ENCODE data around the gene KAZN.

The KAZN gene

GRCh38 chr1:14786109-14786675 is 187.7 kb downstream of the KAZN start:
- H3K9me2 ChIP-seq (replicated peaks; ENCODE audit: control insufficient read depth, low read length): no peaks in the 10 kb centered on the region
- no peak overlapping the region for H3K27ac ChIP-seq (ENCODE audit: low read depth, low read length)
- no peaks in the 10 kb centered on the region for H3K79me2 ChIP-seq (ENCODE audit: control insufficient read depth, low read length)
- H3K27me3 ChIP-seq (ENCODE audit: control insufficient read depth, low read length): no peaks in the 10 kb centered on the region
- no peaks in the 10 kb centered on the region for H3F3A ChIP-seq (ENCODE audit: control insufficient read depth, insufficient read depth)
- TF ChIP-seq CTCF (IDR thresholded peaks at IDR 0.05; ENCODE audit: low read depth, low read length, poor library complexity, severe bottlenecking): no peak
- H3K4me2 ChIP-seq (ENCODE audit: low read length): no peak overlapping the region
- H4K20me1 ChIP-seq (ENCODE audit: control insufficient read depth, insufficient read depth, low read depth, low read length): no peaks in the 10 kb centered on the region
- no peaks in the 10 kb centered on the region for H3K9me3 ChIP-seq (ENCODE audit: control insufficient read depth, insufficient read depth, low read length)
- no peaks in the 10 kb centered on the region for H3K36me3 ChIP-seq (ENCODE audit: control insufficient read depth, low read length)
- H3K4me1 ChIP-seq (ENCODE audit: control insufficient read depth, low read length): no peaks in the 10 kb centered on the region
- no peak overlapping the region for H3K4me3 ChIP-seq (ENCODE audit: low read length)

DNA sequence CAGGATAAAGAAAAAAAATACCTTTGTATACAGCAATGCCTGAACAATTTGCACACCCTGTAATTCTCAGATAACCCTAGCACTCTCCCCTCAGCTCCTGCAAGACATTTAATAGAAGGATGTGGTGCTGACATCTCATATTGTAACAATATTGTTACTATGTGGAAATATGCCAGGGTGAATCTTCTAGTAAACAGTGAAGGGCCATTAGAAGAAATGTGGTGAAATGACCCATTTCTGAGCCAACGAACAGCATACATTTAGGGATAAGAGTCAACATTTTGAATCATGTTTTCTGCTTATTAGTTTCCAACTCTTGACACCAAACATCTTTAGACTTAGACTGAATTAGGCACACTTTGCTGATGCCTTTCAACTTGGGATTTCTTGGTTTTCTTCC is 188.2 kb downstream of the KAZN start:
- Histone ChIP-seq H3K36me3 (ENCODE audit: control insufficient read depth, low read length) (no peaks in the 10 kb centered on the region), H3F3A (ENCODE audit: control insufficient read depth, insufficient read depth) (no peaks in the 10 kb centered on the region), H3K4me2 (ENCODE audit: low read length) (no peak overlapping the region), H3K4me1 (ENCODE audit: control insufficient read depth, low read length) (no peaks in the 10 kb centered on the region), H3K4me3 (ENCODE audit: low read length) (no peak overlapping the region), H3K27me3 (ENCODE audit: control insufficient read depth, low read length) (no peaks in the 10 kb centered on the region), H3K79me2 (ENCODE audit: control insufficient read depth, low read length) (no peaks in the 10 kb centered on the region), H3K9me3 (ENCODE audit: control insufficient read depth, insufficient read depth, low read length) (no peaks in the 10 kb centered on the region), H4K20me1 (ENCODE audit: control insufficient read depth, insufficient read depth, low read depth, low read length) (no peaks in the 10 kb centered on the region), H3K9me2 (replicated peaks; ENCODE audit: control insufficient read depth, low read length) (no peaks in the 10 kb centered on the region), H3K27ac (ENCODE audit: low read depth, low read length) (no peak overlapping the region)
- no peak for TF ChIP-seq CTCF (IDR thresholded peaks at IDR 0.05; ENCODE audit: low read depth, low read length, poor library complexity, severe bottlenecking)

- H3K9me3 ChIP-seq (ENCODE audit: control insufficient read depth, insufficient read depth, low read length): no peaks in the 10 kb centered on the region
- no peak overlapping the region for H3K27ac ChIP-seq (ENCODE audit: low read depth, low read length)
- H3K4me2 ChIP-seq (ENCODE audit: low read length): no peak overlapping the region
- no peaks in the 10 kb centered on the region for H3K36me3 ChIP-seq (ENCODE audit: control insufficient read depth, low read length)
- no peaks in the 10 kb centered on the region for H4K20me1 ChIP-seq (ENCODE audit: control insufficient read depth, insufficient read depth, low read depth, low read length)
- H3K27me3 ChIP-seq (ENCODE audit: control insufficient read depth, low read length): no peaks in the 10 kb centered on the region
- no peaks in the 10 kb centered on the region for H3K79me2 ChIP-seq (ENCODE audit: control insufficient read depth, low read length)
- TF ChIP-seq CTCF (IDR thresholded peaks at IDR 0.05; ENCODE audit: low read depth, low read length, poor library complexity, severe bottlenecking): peak; percentile 19
- TF ChIP-seq EZH2phosphoT487 (IDR thresholded peaks at IDR 0.05; ENCODE audit: borderline replicate concordance, low read length): no peak
- H3F3A ChIP-seq (ENCODE audit: control insufficient read depth, insufficient read depth): no peaks in the 10 kb centered on the region
- no peaks in the 10 kb centered on the region for H3K9me2 ChIP-seq (replicated peaks; ENCODE audit: control insufficient read depth, low read length)
- H3K4me3 ChIP-seq (ENCODE audit: low read length): no peak overlapping the region
- H3K4me1 ChIP-seq (ENCODE audit: control insufficient read depth, low read length): no peaks in the 10 kb centered on the region
Observed at GRCh38 chr1:14787604-14788003, 189.1 kb downstream of the KAZN start.

DNA sequence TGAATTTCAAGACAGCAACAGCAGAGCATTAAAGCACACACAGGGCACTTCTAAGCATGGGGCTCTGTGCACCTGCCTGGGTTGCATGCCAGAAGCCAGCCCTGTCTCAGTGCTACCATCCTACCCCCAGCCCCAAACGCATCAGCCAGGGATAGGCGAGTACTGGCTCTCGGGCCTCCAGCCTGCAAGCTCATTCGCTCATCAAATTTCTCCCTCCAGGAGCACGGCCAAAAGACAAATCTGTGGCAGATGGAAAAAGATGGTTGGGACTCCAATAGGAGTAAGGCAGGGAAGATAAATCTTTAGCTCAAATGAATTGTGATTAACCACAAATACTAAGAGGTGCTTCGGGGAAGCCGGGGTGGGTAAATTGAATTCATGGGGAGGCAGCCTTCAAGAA is 189.6 kb downstream of the KAZN start:
- TF ChIP-seq EZH2phosphoT487 (IDR thresholded peaks at IDR 0.05; ENCODE audit: borderline replicate concordance, low read length) (no peak), CTCF (IDR thresholded peaks at IDR 0.05; ENCODE audit: low read depth, low read length, poor library complexity, severe bottlenecking) (no peak)
- no peaks in the 10 kb centered on the region for H3K4me1 ChIP-seq (ENCODE audit: control insufficient read depth, low read length)
- no peaks in the 10 kb centered on the region for H3K79me2 ChIP-seq (ENCODE audit: control insufficient read depth, low read length)
- no peaks in the 10 kb centered on the region for H3K27me3 ChIP-seq (ENCODE audit: control insufficient read depth, low read length)
- no peak overlapping the region for H3K27ac ChIP-seq (ENCODE audit: low read depth, low read length)
- H3K4me2 ChIP-seq (ENCODE audit: low read length): no peak overlapping the region
- H3K9me2 ChIP-seq (replicated peaks; ENCODE audit: control insufficient read depth, low read length): no peaks in the 10 kb centered on the region
- no peaks in the 10 kb centered on the region for H4K20me1 ChIP-seq (ENCODE audit: control insufficient read depth, insufficient read depth, low read depth, low read length)
- H3F3A ChIP-seq (ENCODE audit: control insufficient read depth, insufficient read depth): no peaks in the 10 kb centered on the region
- H3K36me3 ChIP-seq (ENCODE audit: control insufficient read depth, low read length): no peaks in the 10 kb centered on the region
- H3K9me3 ChIP-seq (ENCODE audit: control insufficient read depth, insufficient read depth, low read length): no peaks in the 10 kb centered on the region
- no peak overlapping the region for H3K4me3 ChIP-seq (ENCODE audit: low read length)
